IMR-90 (cell line): ENCODE results near the gene PKM. TPM values are rescaled to one million over a fixed set of nuclear protein-coding genes. Genes with fewer than 3 reads are reported as not detected.

Experiments
- ATAC-seq: fragments of 200-7000 bp; cut with Tn5 transposase; 2 replicates; pipeline ENCODE4 v1.9.1; 2020; ENCODE audit warnings: low read depth, mild to moderate bottlenecking, moderate library complexity
- BruUV-seq: library from RNA; stranded (reverse); fragments of 400-500 nt; replicated peaks from 2 replicates; lab custom pipeline; 2021; lab: Mats Ljungman, UMichigan
- CTCF ChIA-PET: fragments of 300-600 bp; formaldehyde crosslinking; extraction: SDS; loops from one replicate; lab custom pipeline; 2021; ENCODE audit warnings: antibody characterized with exemption; lab: Yijun Ruan, JAX
- POLR2A ChIA-PET: fragments of 300-600 bp; sonication (Branson Sonifier 250); formaldehyde crosslinking; loops from one replicate; lab custom pipeline; 2022; ENCODE audit warnings: antibody characterized with exemption; ENCODE audit not compliant: unreplicated experiment; lab: Charles Lee
- DNase-seq: peaks from one replicate; pipeline ENCODE4 v3.0.0; 2013
- H2AFZ ChIP-seq: replicated peaks from 2 replicates; pipeline ENCODE3; 2013; ENCODE audit warnings: low read length, mild to moderate bottlenecking; ENCODE audit not compliant: poor library complexity
- H2AK5ac ChIP-seq: 2 replicates; pipeline ENCODE4 v1.6.1; 2013; ENCODE audit warnings: low read depth, low read length, inconsistent platforms
- H2AK9ac ChIP-seq: replicated peaks from 2 replicates; pipeline ENCODE3; 2013; ENCODE audit warnings: mild to moderate bottlenecking, low read depth, low read length, moderate library complexity; ENCODE audit not compliant: poor library complexity
- H2BK120ac ChIP-seq: 2 replicates; pipeline ENCODE4 v1.6.1; 2013; ENCODE audit warnings: low read depth, low read length, inconsistent platforms
- H2BK15ac ChIP-seq: 3 replicates; pipeline ENCODE4 v1.6.1; 2013; ENCODE audit warnings: low read depth, low read length, inconsistent platforms
- H2BK20ac ChIP-seq: 2 replicates; pipeline ENCODE4 v1.6.1; 2013; ENCODE audit warnings: low read depth, mild to moderate bottlenecking, inconsistent platforms, low read length, moderate library complexity
- H2BK5ac ChIP-seq: 2 replicates; pipeline ENCODE4 v1.6.1; 2013; ENCODE audit warnings: mild to moderate bottlenecking, low read depth, low read length, inconsistent platforms; ENCODE audit not compliant: poor library complexity, severe bottlenecking
- H3K14ac ChIP-seq: replicated peaks from 2 replicates; pipeline ENCODE4 v1.6.1; 2013; ENCODE audit warnings: low read depth, low read length, inconsistent platforms
- H3K18ac ChIP-seq: 2 replicates; pipeline ENCODE4 v1.6.1; 2013; ENCODE audit warnings: low read depth, low read length, control low read depth
- H3K23ac ChIP-seq: 2 replicates; pipeline ENCODE4 v1.6.1; 2013; ENCODE audit warnings: low read depth, low read length, inconsistent platforms
- H3K27ac ChIP-seq: 2 replicates; pipeline ENCODE4 v1.5.1; 2013; ENCODE audit warnings: mild to moderate bottlenecking, control low read depth, low read length; ENCODE audit not compliant: insufficient read depth
- H3K27me3 ChIP-seq: 2 replicates; pipeline ENCODE4 v1.6.1; 2013; ENCODE audit warnings: low read length; ENCODE audit not compliant: control insufficient read depth, insufficient read depth
- H3K36me3 ChIP-seq: 2 replicates; pipeline ENCODE4 v1.6.1; 2013; ENCODE audit warnings: low read length, mixed read lengths; ENCODE audit not compliant: control insufficient read depth, insufficient read depth
- H3K4ac ChIP-seq: 2 replicates; pipeline ENCODE4 v1.6.1; 2013; ENCODE audit warnings: low read depth, low read length, inconsistent platforms
- H3K4me1 ChIP-seq: 2 replicates; pipeline ENCODE4 v1.6.1; 2013; ENCODE audit warnings: low read length, mixed read lengths; ENCODE audit not compliant: control insufficient read depth, insufficient read depth
- H3K4me2 ChIP-seq: 2 replicates; pipeline ENCODE4 v1.6.1; 2013; ENCODE audit warnings: low read depth, mild to moderate bottlenecking, control low read depth, low read length, moderate library complexity
- H3K4me3 ChIP-seq: 2 replicates; pipeline ENCODE4 v1.5.1; 2013; ENCODE audit warnings: low read depth, mild to moderate bottlenecking, control low read depth, low read length, moderate library complexity; ENCODE audit not compliant: insufficient read depth
- H3K56ac ChIP-seq: 2 replicates; pipeline ENCODE4 v1.6.1; 2013; ENCODE audit warnings: low read length, inconsistent platforms; ENCODE audit not compliant: insufficient read depth; ENCODE audit errors: extremely low read depth
- H3K79me1 ChIP-seq, 2 experiments: 2 replicates each; pipeline ENCODE4 v1.6.1; 2013; ENCODE audit warnings: low read length in 2 of 2, inconsistent platforms in 1 of 2, low read depth in 1 of 2
- H3K9ac ChIP-seq: 2 replicates; pipeline ENCODE4 v1.6.1; 2013; ENCODE audit warnings: low read depth, low read length, control low read depth
- H3K9me1 ChIP-seq: 2 replicates; pipeline ENCODE4 v1.6.1; 2013; ENCODE audit warnings: low read length, inconsistent platforms; ENCODE audit not compliant: insufficient read depth
- H3K9me3 ChIP-seq: 2 replicates; pipeline ENCODE4 v1.6.1; 2013; ENCODE audit warnings: low read length; ENCODE audit not compliant: control insufficient read depth, insufficient read depth
- H4K20me1 ChIP-seq: 2 replicates; pipeline ENCODE4 v1.6.1; 2013; ENCODE audit warnings: low read length, inconsistent platforms; ENCODE audit not compliant: insufficient read depth
- H4K5ac ChIP-seq: 2 replicates; pipeline ENCODE4 v1.6.1; 2013; ENCODE audit warnings: mild to moderate bottlenecking, low read depth, low read length, control low read depth
- H4K8ac ChIP-seq, 2 experiments: 2 replicates each; pipeline ENCODE4 v1.6.1; 2013; ENCODE audit warnings: low read depth in 2 of 2, low read length in 2 of 2, control low read depth in 1 of 2, inconsistent platforms in 1 of 2
- H4K91ac ChIP-seq: 2 replicates; pipeline ENCODE4 v1.6.1; 2013; ENCODE audit warnings: low read depth, low read length, inconsistent platforms; ENCODE audit not compliant: insufficient read depth
- CEBPB ChIP-seq: IDR thresholded peaks from 2 replicates; pipeline ENCODE4 v1.6.1; 2012; ENCODE audit warnings: low read depth, low read length, improper control_type of control experiment
- CTCF ChIP-seq: conservative IDR thresholded peaks from 2 replicates; pipeline ENCODE4 v1.5.1; 2012; ENCODE audit warnings: mild to moderate bottlenecking, low read depth, low read length, improper control_type of control experiment
- WGBS, 2 experiments: methylation state at CpG; one replicate each; pipeline versions ENCODE4 v1.1.5 to v1.1.7; 2013; ENCODE audit warnings: missing lambda C conversion rate in 2 of 2; ENCODE audit not compliant: insufficient read length in 1 of 2; ENCODE audit errors: extremely low coverage in 2 of 2; 5-methylcytosine and 5-hydroxymethylcytosine counted together
- dilution Hi-C: fragments of 300-500 bp; cut with HindIII; formaldehyde crosslinking; loops from one replicate; pipeline ENCODE4 v1.14.3; 2018; ENCODE audit warnings: low sequenced_read_pairs; ENCODE audit not compliant: unreplicated experiment
- in situ Hi-C: fragments of 300-500 bp; cut with MboI; formaldehyde crosslinking; loops from 3 replicates; pipeline ENCODE4 v1.14.3; 2019; ENCODE audit warnings: low sequenced_read_pairs, inconsistent platforms, mixed read lengths
- intact Hi-C: fragments of 100-400 bp; cut with micrococcal nuclease; formaldehyde crosslinking; loops from 2 replicates; pipeline ENCODE4 v1.10.0; 2022
- polyA plus RNA-seq, 3 experiments: library from polyadenylated mRNA; depleted of rRNA; stranded (reverse); fragments of >200 nt; gene quantifications; 2 replicates each; pipeline ENCODE4 v1.2.3, GENCODE V29; 2012; ENCODE audit warnings: low replicate concordance in 1 of 3
- total RNA-seq: library from RNA; depleted of rRNA; stranded (reverse); fragments of >200 nt; gene quantifications from 2 replicates; pipeline ENCODE4 v1.2.3, GENCODE V29; 2012

The PKM gene
- total and polyA plus RNA-seq, 2 of the 4 experiments (the other 2 are of a cell fraction), result 2,219 to 3,859 TPM

GRCh38 chr15:72182673-72183072 is 48.3 kb downstream of the PKM start:
- ATAC-seq (no peak), DNase-seq (no peak)

More at GRCh38 chr15:72182673-72183072, 48.3 kb downstream of the PKM start:
- no peaks in the 10 kb centered on the region for H3K36me3 ChIP-seq
- H3K79me1 ChIP-seq, result no peaks in the 10 kb centered on the region
- no peak overlapping the region for H3K4me2 ChIP-seq
- ChIA-PET CTCF (no interaction called here), POLR2A (no interaction called here)
- no peak overlapping the region for H4K91ac ChIP-seq
- no peak overlapping the region for H3K56ac ChIP-seq
- peak; percentile 79 for TF ChIP-seq CEBPB
- TF ChIP-seq CTCF, result no peak
- no peak overlapping the region for H2BK20ac ChIP-seq
- no peak overlapping the region for H3K9ac ChIP-seq
- no peak overlapping the region for H2AK9ac ChIP-seq
- H3K27ac ChIP-seq, result no peak overlapping the region
- no peak overlapping the region for H2BK5ac ChIP-seq
- H3K4ac ChIP-seq, result no peak overlapping the region
- no peak overlapping the region for H2AFZ ChIP-seq
- H3K18ac ChIP-seq, result no peak overlapping the region
- intact Hi-C loops, result no loop called here
- no peaks in the 10 kb centered on the region for H3K9me1 ChIP-seq
- no peak overlapping the region for H3K14ac ChIP-seq
- peaks cover 25% of the 10 kb centered on the region for H3K27me3 ChIP-seq
- no peak overlapping the region for H4K8ac ChIP-seq
- no peaks in the 10 kb centered on the region for H3K9me3 ChIP-seq
- no peak overlapping the region for H3K23ac ChIP-seq
- no peaks in the 10 kb centered on the region; the same call in 1 of the 2 replicates for H4K20me1 ChIP-seq
- BruUV-seq, result no TSS peak
- H2BK15ac ChIP-seq, result no peak overlapping the region
- H2AK5ac ChIP-seq, result no peak overlapping the region
- H3K4me3 ChIP-seq, result no peak overlapping the region
- WGBS, 2 experiments, result no CpG with 5 or more reads among the region's 3 CpGs
- in situ Hi-C loops, result no loop called here
- H3K4me1 ChIP-seq, result peaks cover 3% of the 10 kb centered on the region; the same call in 1 of the 2 replicates
- no peak overlapping the region for H2BK120ac ChIP-seq
- dilution Hi-C loops, result no loop called here
- no peak overlapping the region for H4K5ac ChIP-seq
